HG02852 (cell line): ENCODE measurements around the gene BBS10.
"Not testable (repeated sequence)": the region's sequence is repeated elsewhere in the genome, so short reads cannot be mapped to it uniquely, and the experiment has no call there.

Experiments used
- ATAC-seq: cut with Tn5 transposase; IDR thresholded peaks from one replicate; pipeline ENCODE4 v1.9.1; 2021; ENCODE audit warnings: mild to moderate bottlenecking, moderate library complexity; ENCODE audit not compliant: unreplicated experiment

The BBS10 gene

GRCh38 chr12:76332606-76333005, 15.6 kb downstream of the BBS10 start:
- no peak for ATAC-seq

- ATAC-seq, result no peak
These were observed 18.6 kb downstream of the BBS10 start for GRCh38 chr12:76329606-76330005.

- ATAC-seq, result no peak
These were observed 19.1 kb downstream of the BBS10 start for GRCh38 chr12:76329159-76329558.

GRCh38 chr12:76319595-76320319, 28.5 kb downstream of the BBS10 start:
- not testable (repeated sequence) for ATAC-seq

GRCh38 chr12:76318773-76319594, 29.2 kb downstream of the BBS10 start:
- no peak for ATAC-seq

GRCh38 chr12:76317976-76318375, 30.2 kb downstream of the BBS10 start:
- no peak for ATAC-seq

- ATAC-seq, result no peak
These were observed 31.7 kb downstream of the BBS10 start for GRCh38 chr12:76316468-76316867.

GRCh38 chr12:76313299-76313698, 34.9 kb downstream of the BBS10 start:
- no peak for ATAC-seq

GRCh38 chr12:76312315-76312714, 35.9 kb downstream of the BBS10 start:
- no peak for ATAC-seq

- ATAC-seq, result no peak
These were observed 36.4 kb downstream of the BBS10 start for GRCh38 chr12:76311796-76312195.

- ATAC-seq, result no peak
These were observed 38.1 kb downstream of the BBS10 start for GRCh38 chr12:76310110-76310509.

GRCh38 chr12:76308866-76309265, 39.3 kb downstream of the BBS10 start:
- ATAC-seq, result no peak

- ATAC-seq, result no peak
These were observed 41.1 kb downstream of the BBS10 start for GRCh38 chr12:76307083-76307482.

GRCh38 chr12:76303989-76304460, 44.2 kb downstream of the BBS10 start:
- ATAC-seq, result no peak

GRCh38 chr12:76303365-76303764, 44.9 kb downstream of the BBS10 start:
- no peak for ATAC-seq

- ATAC-seq, result no peak
These were observed 47.9 kb downstream of the BBS10 start for GRCh38 chr12:76300297-76300665.

- ATAC-seq, result no peak
These were observed 48.5 kb downstream of the BBS10 start for GRCh38 chr12:76299536-76300296.
